HCT116 (cell line): ENCODE results near the gene FAM181A. TPM values are rescaled to one million over a fixed set of nuclear protein-coding genes. Genes with fewer than 3 reads are reported as not detected.

ENCODE experiments used
- ATAC-seq: fragments of 200-7000 bp; cut with Tn5 transposase; 2 replicates; pipeline ENCODE4 v1.9.1; 2020; ENCODE audit warnings: mild to moderate bottlenecking, moderate library complexity
- BruUV-seq: library from RNA; stranded (reverse); fragments of 400-500 nt; replicated peaks from 2 replicates; lab custom pipeline; 2021; lab: Mats Ljungman, UMichigan
- CTCF ChIA-PET: fragments of 300-600 bp; sonication (Branson Sonifier 250); formaldehyde crosslinking; loops from one replicate; lab custom pipeline; 2021; ENCODE audit warnings: antibody characterized with exemption; lab: Charles Lee
- POLR2A ChIA-PET: fragments of 300-600, 350-600 bp; sonication (Branson Sonifier 250); formaldehyde crosslinking; loops from one replicate; lab custom pipeline; 2021; ENCODE audit warnings: antibody characterized with exemption; lab: Charles Lee
- RAD21 ChIA-PET, 2 experiments: fragments of 300-600 bp; sonication (Branson Sonifier 250); formaldehyde crosslinking; loops; one replicate each; lab custom pipeline; 2023; ENCODE audit warnings: low total read pairs in 2 of 2; ENCODE audit not compliant: uncharacterized antibody in 2 of 2, unreplicated experiment in 2 of 2, low non-redundant PET in 1 of 2; lab: Charles Lee
- DNase-seq: peaks from one replicate; pipeline ENCODE4 v3.0.0-alpha.2; 2010; ENCODE audit warnings: low read depth, low spot score
- H2AFZ ChIP-seq: fragments of 200-600 bp; shearing (Covaris generic), sonication (generic); 2 replicates; pipeline ENCODE4 v1.6.1; 2017; ENCODE audit warnings: low read depth, mixed run types, mixed read lengths, antibody characterized with exemption, low read length; ENCODE audit not compliant: poor library complexity, severe bottlenecking
- H3K27ac ChIP-seq: 2 replicates; pipeline ENCODE4 v1.5.1; 2012; ENCODE audit warnings: low read depth, low read length
- H3K27me3 ChIP-seq: fragments of 200-600 bp; sonication (generic); 2 replicates; pipeline ENCODE4 v1.6.1; 2016; ENCODE audit warnings: mixed run types, low read length, mixed read lengths; ENCODE audit not compliant: insufficient read depth
- H3K36me3 ChIP-seq, 2 experiments: fragments of 200-500 bp in 1 of 2; fragments of 200-600 bp in 1 of 2; sonication (Bioruptor generic) in 1 of 2; sonication (generic) in 1 of 2; 2 replicates each; pipeline versions ENCODE4 v1.5.1 to v1.6.1; 2014 to 2016; ENCODE audit warnings: low read length in 2 of 2, inconsistent platforms in 1 of 2, mixed read lengths in 1 of 2, mixed run types in 1 of 2; ENCODE audit not compliant: insufficient read depth in 2 of 2, control insufficient read depth in 1 of 2
- H3K4me1 ChIP-seq, 2 experiments: fragments of 200-600 bp in 1 of 2; sonication (generic) in 1 of 2; 2 replicates each; pipeline versions ENCODE4 v1.5.1 to v1.6.1; 2012 to 2017; ENCODE audit warnings: low read length in 2 of 2, inconsistent platforms in 1 of 2, mild to moderate bottlenecking in 1 of 2, mixed read lengths in 1 of 2, mixed run types in 1 of 2, moderate library complexity in 1 of 2; ENCODE audit not compliant: insufficient read depth in 2 of 2, control insufficient read depth in 1 of 2
- H3K4me2 ChIP-seq: fragments of 200-600 bp; sonication (generic); 2 replicates; pipeline ENCODE4 v1.6.1; 2017; ENCODE audit warnings: mixed run types, low read length, mixed read lengths
- H3K4me3 ChIP-seq, 2 experiments: fragments of 200-600 bp in 1 of 2; sonication (generic) in 1 of 2; replicated peaks in 1 of 2; 2 replicates each; pipeline ENCODE4 v1.5.1; 2011 to 2016; ENCODE audit warnings: low read length in 2 of 2, control low read depth in 1 of 2, low read depth in 1 of 2, mild to moderate bottlenecking in 1 of 2, mixed read lengths in 1 of 2, mixed run types in 1 of 2
- H3K79me2 ChIP-seq: fragments of 200-600 bp; sonication (generic); 2 replicates; pipeline ENCODE4 v1.6.1; 2017; ENCODE audit warnings: mild to moderate bottlenecking, mixed run types, low read length, moderate library complexity, mixed read lengths; ENCODE audit not compliant: insufficient read depth
- H3K9ac ChIP-seq: fragments of 200-600 bp; sonication (generic); 2 replicates; pipeline ENCODE4 v1.6.1; 2016; ENCODE audit warnings: low read length, mixed read lengths
- H3K9me2 ChIP-seq: fragments of 200-600 bp; sonication (generic), shearing (Covaris generic); 2 replicates; pipeline ENCODE4 v1.6.1; 2017; ENCODE audit warnings: mixed run types, mild to moderate bottlenecking, moderate library complexity; ENCODE audit not compliant: insufficient read depth
- H3K9me3 ChIP-seq, 2 experiments: fragments of 200-500 bp in 1 of 2; fragments of 200-600 bp in 1 of 2; sonication (Bioruptor generic) in 1 of 2; sonication (generic) in 1 of 2; 2 replicates each; pipeline ENCODE4 v1.6.1; 2014 to 2017; ENCODE audit warnings: low read length in 2 of 2, mixed read lengths in 2 of 2, inconsistent platforms in 1 of 2, low read depth in 1 of 2, mild to moderate bottlenecking in 1 of 2, mixed run types in 1 of 2, moderate library complexity in 1 of 2; ENCODE audit not compliant: control insufficient read depth in 1 of 2, insufficient read depth in 1 of 2
- H4K20me1 ChIP-seq: fragments of 200-600 bp; sonication (generic), shearing (Covaris generic); 2 replicates; pipeline ENCODE4 v1.6.1; 2017; ENCODE audit warnings: mixed run types, mild to moderate bottlenecking, moderate library complexity; ENCODE audit not compliant: insufficient read depth
- CEBPB ChIP-seq: IDR thresholded peaks from 2 replicates; pipeline ENCODE4 v1.6.1; 2012; ENCODE audit warnings: low read depth
- ELF1 ChIP-seq: IDR thresholded peaks from 2 replicates; pipeline ENCODE4 v1.6.1; 2012; ENCODE audit warnings: low read depth, borderline replicate concordance
- POLR2AphosphoS5 ChIP-seq: IDR thresholded peaks from 2 replicates; pipeline ENCODE4 v1.6.1; 2011; ENCODE audit warnings: mild to moderate bottlenecking, low read depth, low read length, moderate library complexity
- SRF ChIP-seq: IDR thresholded peaks from 2 replicates; pipeline ENCODE4 v1.6.1; 2012; ENCODE audit warnings: low read depth
- ZNF274 ChIP-seq: fragments of 200-500 bp; sonication (Bioruptor generic); IDR thresholded peaks from 2 replicates; pipeline ENCODE4 v1.6.1; 2014; ENCODE audit warnings: mild to moderate bottlenecking, low read depth, low read length, inconsistent platforms
- intact Hi-C: fragments of 100-400 bp; cut with micrococcal nuclease; formaldehyde crosslinking; loops from 2 replicates; pipeline ENCODE4 v1.10.0; 2022
- total RNA-seq: library from RNA; stranded (reverse); gene quantifications from one replicate; pipeline ENCODE4 v1.2.1, GENCODE V29; 2021; ENCODE audit not compliant: unreplicated experiment
- TF ChIP-seq, protein P1 (sequence below): IDR thresholded peaks from 2 replicates; pipeline ENCODE4 v1.6.1; 2011; ENCODE audit warnings: mild to moderate bottlenecking, low read length, moderate library complexity; ENCODE audit not compliant: insufficient replicate concordance; ENCODE audit errors: extremely low read depth

Gene FAM181A
- total RNA-seq, 1 experiment from 2014 or later = not detected

GRCh38 chr14:93977171-93977570, 50.0 kb downstream of the FAM181A start (continued):
- TF ChIP-seq, protein P1, sequence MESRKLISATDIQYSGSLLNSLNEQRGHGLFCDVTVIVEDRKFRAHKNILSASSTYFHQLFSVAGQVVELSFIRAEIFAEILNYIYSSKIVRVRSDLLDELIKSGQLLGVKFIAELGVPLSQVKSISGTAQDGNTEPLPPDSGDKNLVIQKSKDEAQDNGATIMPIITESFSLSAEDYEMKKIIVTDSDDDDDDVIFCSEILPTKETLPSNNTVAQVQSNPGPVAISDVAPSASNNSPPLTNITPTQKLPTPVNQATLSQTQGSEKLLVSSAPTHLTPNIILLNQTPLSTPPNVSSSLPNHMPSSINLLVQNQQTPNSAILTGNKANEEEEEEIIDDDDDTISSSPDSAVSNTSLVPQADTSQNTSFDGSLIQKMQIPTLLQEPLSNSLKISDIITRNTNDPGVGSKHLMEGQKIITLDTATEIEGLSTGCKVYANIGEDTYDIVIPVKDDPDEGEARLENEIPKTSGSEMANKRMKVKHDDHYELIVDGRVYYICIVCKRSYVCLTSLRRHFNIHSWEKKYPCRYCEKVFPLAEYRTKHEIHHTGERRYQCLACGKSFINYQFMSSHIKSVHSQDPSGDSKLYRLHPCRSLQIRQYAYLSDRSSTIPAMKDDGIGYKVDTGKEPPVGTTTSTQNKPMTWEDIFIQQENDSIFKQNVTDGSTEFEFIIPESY = no peak
- TF ChIP-seq ELF1 (no peak), CEBPB (no peak)

DNA sequence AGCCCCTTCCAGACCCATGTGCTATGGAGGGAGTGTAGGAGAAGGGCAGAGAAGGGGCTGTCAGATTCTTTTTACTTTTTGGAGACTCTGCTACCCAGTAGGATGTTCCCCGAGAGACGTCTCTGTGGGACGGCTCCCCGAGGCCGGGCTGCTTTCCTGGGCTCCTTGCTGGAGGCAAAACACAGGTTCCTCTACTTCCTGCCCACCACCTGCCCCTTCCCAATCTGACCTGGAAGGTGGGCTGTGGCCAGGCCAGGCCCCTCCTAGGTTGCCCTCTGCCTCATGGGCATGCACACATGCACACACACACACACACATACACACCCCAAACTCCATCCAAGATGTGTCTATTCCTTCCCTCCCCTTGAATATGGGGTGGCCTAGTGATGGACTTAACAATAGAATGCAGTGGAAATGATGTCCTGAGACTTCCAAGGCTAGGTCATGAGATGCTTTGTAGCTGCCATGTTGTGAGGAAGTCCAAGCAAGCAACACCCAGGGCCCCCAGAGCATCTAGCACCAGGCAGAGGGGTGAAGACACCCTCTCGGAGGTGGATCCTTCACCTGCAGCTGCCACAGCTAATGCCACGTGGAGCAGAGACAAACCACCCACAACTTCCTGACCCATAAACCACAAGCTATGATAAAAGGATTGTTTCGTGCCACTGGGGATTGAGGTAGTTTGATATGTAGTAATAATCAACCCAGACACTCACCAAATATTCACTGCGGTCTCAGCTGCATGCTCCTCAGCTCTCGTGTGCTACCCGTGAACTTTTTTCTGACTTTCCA, 50.8 kb downstream of the FAM181A start:
- Histone ChIP-seq H3K4me2 (no peak overlapping the region), H3K9me2 (no peaks in the 10 kb centered on the region), H3K36me3 (no peaks in the 10 kb centered on the region), H3K9me3 (no peaks in the 10 kb centered on the region), H4K20me1 (no peaks in the 10 kb centered on the region), H3K27ac (no peak overlapping the region), H3K9ac (no peak overlapping the region), H2AFZ (no peak overlapping the region), H3K4me3 (no peak overlapping the region), H3K79me2 (no peaks in the 10 kb centered on the region), H3K4me1 (no peaks in the 10 kb centered on the region), H3K27me3 (no peaks in the 10 kb centered on the region)
- RAD21 ChIA-PET = no interaction called here
- ATAC-seq = no peak
- intact Hi-C loops = no loop called here
- TF ChIP-seq SRF (no peak), ZNF274 (no peak), POLR2AphosphoS5 (no peak)
- CTCF ChIA-PET = no interaction called here
- BruUV-seq = no TSS peak
- no peak for DNase-seq
- POLR2A ChIA-PET = no interaction called here
